ENCODE data around the gene MARCHF3. TPM values are rescaled to one million over a fixed set of nuclear protein-coding genes. Genes with fewer than 3 reads are reported as not detected.
A peak's percentile ranks its signal among the peaks of the same experiment; 100 is the strongest.

The MARCHF3 gene
- total and polyA plus RNA-seq, 2 donors (not counting 3 experiments of a cell fraction or from before 2014, with no cell fraction given), result 31.9 to 35.0 TPM

GRCh38 chr5:127076315-127077129, 46.2 kb upstream of the MARCHF3 start:
- no peaks in the 10 kb centered on the region for H3K27me3 ChIP-seq (ENCODE audit: control insufficient read depth in 2 of 2, insufficient read depth in 2 of 2, low read length in 2 of 2)
- TF ChIP-seq MAX (IDR thresholded peaks at IDR 0.05; ENCODE audit: insufficient read depth, insufficient read length), result no peak
- TF ChIP-seq POLR2AphosphoS5 (IDR thresholded peaks at IDR 0.05; ENCODE audit: insufficient read depth, low read depth, low read length), result peak; percentile 78
- TF ChIP-seq EZH2 (IDR thresholded peaks at IDR 0.05; ENCODE audit: borderline replicate concordance, low read depth, low read length, severe bottlenecking), result no peak
- no peak for TF ChIP-seq MYC (IDR thresholded peaks at IDR 0.05; ENCODE audit: low read depth, low read length)
- TF ChIP-seq FOS (IDR thresholded peaks at IDR 0.05; ENCODE audit: borderline replicate concordance, insufficient read depth, low read length), result peak; percentile 74
- TF ChIP-seq GATA2 (IDR thresholded peaks at IDR 0.05; ENCODE audit: insufficient read depth, insufficient read length, low read depth, low read length), result peak; percentile 72
- TF ChIP-seq JUN (IDR thresholded peaks at IDR 0.05; ENCODE audit: borderline replicate concordance, insufficient read depth, insufficient read length, low read depth), result peak; percentile 60
- TF ChIP-seq POLR2A (IDR thresholded peaks at IDR 0.05; ENCODE audit: low read depth, low read length), result peak; percentile 35
- FAIRE-seq (peak; percentile 77), DNase-seq (ENCODE audit: low read depth, low spot score) (peak; percentile 87)
- H3K4me3 ChIP-seq (replicated peaks in 1 of 3; ENCODE audit: insufficient read depth in 1 of 3, low read depth in 1 of 3, low read length in 3 of 3), result no peak overlapping the region
- BruUV-seq (replicated peaks), result no TSS peak
- no peak overlapping the region for H2AFZ ChIP-seq (ENCODE audit: low read depth, low read length)
- H3K9ac ChIP-seq (replicated peaks; ENCODE audit: extremely low read depth, insufficient read depth, low read length), result no peak overlapping the region
- no peaks in the 10 kb centered on the region for H3K36me3 ChIP-seq (ENCODE audit: control insufficient read depth in 2 of 2, extremely low read depth in 1 of 2, insufficient read depth in 2 of 2, low read length in 2 of 2)
- no peaks in the 10 kb centered on the region for H4K20me1 ChIP-seq (replicated peaks; ENCODE audit: control insufficient read depth, extremely low read depth, insufficient read depth, low read length)
- intact Hi-C loops (cut with micrococcal nuclease) (no loop called here), dilution Hi-C loops (cut with MboI; ENCODE audit: extremely low pct_ligation_motif_present, low sequenced_read_pairs) (no loop called here)
- peaks cover 32% of the 10 kb centered on the region for H3K4me1 ChIP-seq (ENCODE audit: control insufficient read depth, extremely low read depth, insufficient read depth, low read length)
- CTCF ChIA-PET, result interaction anchor here (1.0 kb wide), 2 partner anchors 14 to 48 kb away, joined by 3 to 4 read pairs; no protein-coding TSS in a partner anchor
- peak overlapping the region; percentile 11 for H3K4me2 ChIP-seq (ENCODE audit: insufficient read depth, low read length)
- POLR2A ChIA-PET, result no interaction called here
- H3K79me2 ChIP-seq (ENCODE audit: control insufficient read depth, insufficient read depth, low read length), result no peaks in the 10 kb centered on the region
- peak overlapping the region; percentile 47 for H3K27ac ChIP-seq (ENCODE audit: insufficient read depth, low read depth, low read length)
- H3K9me1 ChIP-seq (replicated peaks; ENCODE audit: control insufficient read depth, extremely low read depth, insufficient read depth, low read length), result no peaks in the 10 kb centered on the region
- H3K9me3 ChIP-seq (replicated peaks; ENCODE audit: control insufficient read depth, insufficient read depth, low read length), result no peaks in the 10 kb centered on the region

Data from endothelial cell of umbilical vein (primary cell).